Femur (tissue), 1 donor: ENCODE measurements around the gene ISG15.

Experiments
- DNase-seq: peaks from one replicate; pipeline ENCODE4 v3.0.0-alpha.2; 2017

The ISG15 gene

DNA sequence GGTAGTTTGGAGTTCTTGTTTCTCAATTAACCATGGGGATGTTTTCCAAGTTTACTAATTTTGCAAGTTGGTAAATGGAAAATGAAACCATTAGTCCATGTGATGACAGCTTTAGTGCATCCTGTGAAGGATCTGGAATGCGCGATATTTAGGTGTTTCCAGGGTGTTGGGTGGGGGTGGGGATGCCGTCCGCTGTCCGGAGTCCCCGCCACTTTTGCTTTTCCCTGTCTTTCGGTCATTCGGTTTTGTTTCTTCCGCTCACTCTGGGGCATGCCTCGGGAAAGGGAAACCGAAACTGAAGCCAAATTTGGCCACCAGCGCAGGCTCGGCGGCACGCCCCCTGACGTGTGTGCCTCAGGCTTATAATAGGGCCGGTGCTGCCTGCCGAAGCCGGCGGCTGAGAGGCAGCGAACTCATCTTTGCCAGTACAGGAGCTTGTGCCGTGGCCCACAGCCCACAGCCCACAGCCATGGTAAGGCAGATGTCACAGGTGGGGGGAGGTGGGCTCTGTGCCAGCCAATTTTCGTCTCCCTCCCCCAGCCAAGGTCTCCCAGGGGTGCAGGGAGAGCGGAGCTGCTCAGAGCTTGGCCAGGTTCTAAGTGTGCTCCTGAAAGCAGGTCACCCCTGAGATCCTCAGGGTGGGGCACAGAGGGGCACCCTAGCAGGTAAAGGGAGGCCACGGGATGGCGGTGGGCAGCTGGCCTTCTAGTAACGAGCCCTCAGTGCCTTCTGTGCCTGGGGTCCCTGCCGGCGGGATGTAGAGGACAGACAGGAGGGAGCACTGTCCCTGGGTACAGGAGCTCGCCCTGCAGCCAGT lies at the start of gene ISG15:
Gene ISG15, plus strand, starts transcription at position 393 of the 817 bp plus-strand sequence. Its CDS starts 77 bp downstream, at position 470.
- peak; percentile 95 for DNase-seq

DNA sequence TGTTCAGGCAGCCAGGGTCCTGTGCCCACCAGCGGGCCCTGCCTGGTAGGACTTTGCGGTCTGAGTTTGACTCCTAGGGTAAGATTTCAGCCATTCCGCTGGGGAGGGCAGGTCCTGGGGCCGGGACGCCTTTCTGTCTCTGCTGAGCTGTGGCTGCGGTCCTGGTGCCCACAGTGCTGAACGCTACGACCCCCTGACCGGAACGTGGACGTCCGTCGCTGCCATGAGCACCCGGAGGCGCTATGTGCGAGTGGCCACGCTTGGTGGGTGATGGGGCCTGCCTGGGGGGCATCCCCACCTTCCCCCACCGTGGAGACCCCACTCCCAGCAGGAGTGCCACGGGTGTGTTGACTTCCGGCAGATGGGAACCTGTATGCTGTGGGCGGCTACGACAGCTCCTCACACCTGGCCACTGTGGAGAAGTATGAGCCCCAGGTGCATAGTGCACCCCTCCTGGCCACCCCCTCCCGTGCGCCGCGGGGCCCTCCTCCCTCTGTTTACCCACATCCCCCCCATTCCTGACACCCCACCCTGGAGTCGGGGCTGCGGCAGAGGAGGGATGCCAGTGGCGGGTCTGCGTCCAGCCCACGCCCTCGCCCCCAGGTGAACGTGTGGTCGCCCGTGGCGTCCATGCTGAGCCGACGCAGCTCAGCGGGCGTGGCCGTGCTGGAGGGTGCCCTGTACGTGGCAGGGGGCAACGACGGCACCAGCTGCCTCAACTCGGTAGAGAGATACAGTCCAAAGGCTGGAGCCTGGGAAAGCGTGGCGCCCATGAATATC lies 49.4 kb upstream of the ISG15 start:
- DNase-seq, result no peak

- DNase-seq, result no peak
Measured at GRCh38 chr1:964691-965525, 48.4 kb upstream of the ISG15 start.

DNA sequence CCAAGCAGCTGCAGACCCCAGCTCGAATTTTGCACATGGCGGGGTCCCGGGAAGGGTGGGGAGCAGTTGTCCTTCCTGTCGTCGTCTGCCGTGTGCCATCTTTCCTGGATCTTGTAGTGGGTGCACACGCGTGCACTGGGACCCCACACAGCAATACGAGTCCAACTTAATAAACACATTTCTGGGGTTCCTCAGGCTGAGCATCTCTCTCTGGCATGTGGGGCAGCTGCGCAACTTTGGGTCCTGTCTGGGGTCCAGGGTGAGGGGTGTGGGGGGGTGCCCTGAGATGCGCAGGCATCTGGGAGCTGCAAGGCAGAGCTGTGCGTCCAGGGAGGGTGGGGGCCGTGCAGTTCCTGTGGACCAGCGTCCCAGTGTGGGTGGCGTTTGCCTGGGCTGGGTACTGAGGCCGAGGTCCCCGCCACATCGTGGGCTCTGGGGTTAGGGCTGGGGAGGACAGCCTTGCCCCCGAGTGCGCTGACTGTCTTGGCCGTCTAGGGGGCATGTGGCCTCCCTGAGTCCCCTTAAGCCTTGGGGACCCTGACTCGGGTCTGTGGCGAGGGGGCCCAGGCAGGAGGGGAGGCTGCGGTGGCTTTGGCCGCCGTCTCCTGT lies 47.7 kb upstream of the ISG15 start:
- DNase-seq, result no peak

DNA sequence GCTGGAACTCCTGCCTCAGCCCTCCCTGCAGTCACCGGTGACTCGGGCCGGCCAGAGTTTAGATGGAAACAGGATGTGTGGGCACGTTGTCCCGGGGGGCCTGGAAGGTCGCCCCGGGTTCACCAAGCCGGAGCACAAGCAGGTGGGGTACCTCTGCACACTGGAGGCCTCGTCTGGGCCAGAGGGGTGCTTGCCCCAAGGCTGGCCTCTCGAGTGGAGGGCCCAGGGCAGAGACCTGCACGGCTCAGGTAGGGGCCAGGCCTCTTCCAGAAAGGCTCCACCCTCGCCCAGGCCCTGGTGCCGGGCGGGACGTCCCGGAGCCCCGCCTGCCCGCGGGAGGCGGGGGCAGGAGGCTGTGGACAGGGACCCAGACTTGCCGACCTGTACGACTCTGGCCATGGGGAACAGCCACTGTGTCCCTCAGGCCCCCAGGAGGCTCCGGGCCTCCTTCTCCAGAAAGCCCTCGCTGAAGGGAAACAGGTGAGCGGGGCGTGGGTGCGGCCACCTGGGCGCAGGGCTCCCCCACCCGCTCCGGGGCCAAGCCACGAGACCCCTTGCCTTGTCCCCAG lies 47.1 kb upstream of the ISG15 start, which contains the start of gene PLEKHN1:
Gene PLEKHN1, plus strand, starts transcription at position 348 of the 569 bp plus-strand sequence. Its CDS starts 50 bp downstream, at position 398.
- no peak for DNase-seq

DNA sequence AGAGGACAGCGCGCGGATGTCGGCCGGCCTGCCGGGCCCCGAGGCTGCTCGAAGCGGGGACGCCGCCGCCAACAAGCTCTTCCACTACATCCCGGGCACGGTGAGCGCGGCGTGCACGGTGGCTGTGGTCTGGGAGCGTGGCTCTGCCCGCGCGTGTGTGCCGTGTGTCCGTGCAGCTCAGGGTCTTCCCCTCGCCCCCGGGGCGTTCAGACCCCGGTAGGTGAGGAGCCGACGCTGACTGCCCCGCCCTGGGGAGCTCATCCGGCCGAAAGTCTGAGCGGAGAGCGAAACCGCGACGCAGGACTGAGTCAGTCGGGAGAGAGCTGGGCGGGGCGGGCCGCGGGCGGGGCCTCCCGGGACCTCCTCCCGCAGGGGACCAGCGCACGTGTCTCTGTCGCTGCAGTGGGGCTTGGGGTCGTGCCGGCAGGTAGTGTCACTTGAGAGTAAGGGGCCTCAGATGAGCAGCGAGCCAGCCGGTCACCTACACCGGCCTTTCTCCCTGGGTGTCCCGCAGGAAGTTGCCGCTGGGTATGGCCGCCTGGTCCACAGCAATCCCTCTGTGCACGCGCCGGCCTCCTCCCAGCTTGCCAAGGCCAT lies 46.5 kb upstream of the ISG15 start:
- no peak for DNase-seq

DNA sequence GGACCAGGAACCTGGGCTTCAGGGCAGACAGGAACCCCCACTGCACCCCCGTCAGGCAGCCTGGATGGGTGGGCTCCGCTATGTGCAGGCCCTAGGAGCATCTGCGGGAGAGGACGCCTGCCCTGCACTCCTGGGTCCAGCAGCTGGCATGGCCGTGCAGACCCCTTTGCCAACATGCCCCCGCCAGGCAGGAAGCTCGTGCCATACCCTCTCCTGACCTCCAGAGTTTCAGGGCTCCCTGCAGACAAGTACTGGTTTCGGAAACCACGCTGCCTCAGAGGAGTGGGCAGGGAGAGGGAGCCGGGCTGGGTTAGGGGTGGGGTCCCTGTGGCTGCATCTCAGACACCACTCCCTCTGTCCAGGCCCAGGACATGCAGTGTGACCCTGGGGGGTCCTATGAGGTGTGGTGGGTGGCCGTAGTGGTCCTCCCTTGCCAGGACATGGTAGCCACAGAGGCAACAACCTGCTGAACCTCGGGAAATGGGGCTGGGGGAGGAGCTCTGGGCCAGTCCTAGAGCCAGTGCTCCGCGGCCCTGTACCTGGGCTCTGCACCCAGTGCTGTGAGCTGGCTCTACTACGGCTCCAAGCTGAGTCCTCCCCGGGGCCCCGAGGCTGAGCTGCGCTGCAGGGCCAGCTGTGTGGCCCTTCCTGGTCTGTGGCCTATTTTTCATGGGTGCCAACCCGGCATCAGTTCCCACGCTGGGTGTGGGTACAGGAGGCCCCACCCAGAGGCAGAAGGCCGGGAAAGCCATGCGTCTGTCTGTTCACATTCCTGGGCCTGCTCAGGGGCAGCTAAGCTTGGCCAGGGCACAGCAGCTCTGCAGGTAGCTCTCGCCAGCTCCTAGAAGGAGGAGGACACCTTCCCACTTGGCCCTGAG lies 45.6 kb upstream of the ISG15 start:
- DNase-seq, result no peak

DNA sequence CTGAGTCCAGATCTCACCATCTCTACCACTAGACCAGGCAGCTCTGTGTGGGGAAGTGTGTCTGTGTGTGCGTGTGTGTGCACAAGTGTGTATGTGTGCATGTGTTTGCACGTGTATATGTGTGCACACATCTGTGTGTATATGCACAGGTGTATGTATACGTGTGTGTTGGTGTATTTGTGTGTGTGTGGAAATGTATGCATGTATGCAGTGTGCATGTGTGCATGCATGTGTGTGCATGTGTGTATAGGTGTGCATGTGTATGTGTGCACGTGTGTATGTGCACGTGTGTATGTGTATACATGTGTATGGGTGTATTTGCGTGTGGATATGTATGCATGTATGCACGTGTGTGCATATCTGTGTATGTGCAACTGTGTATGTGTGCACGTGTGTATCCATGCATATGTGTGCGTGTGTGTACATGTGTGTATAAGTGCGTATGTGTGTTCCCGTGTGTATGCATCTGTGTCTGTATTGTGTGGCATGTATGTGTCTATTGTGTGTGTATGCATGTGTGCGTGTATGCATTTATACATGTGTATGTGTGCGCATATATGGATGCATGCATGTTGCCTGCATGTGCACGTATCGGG lies 43.9 kb upstream of the ISG15 start:
- DNase-seq, result no peak

GRCh38 chr1:970242-970972 lies 42.9 kb upstream of the ISG15 start:
- DNase-seq, result no peak

- DNase-seq, result no peak
Measured at GRCh38 chr1:970973-971730, 42.1 kb upstream of the ISG15 start.

- DNase-seq, result no peak
Measured at GRCh38 chr1:971751-972506, 41.4 kb upstream of the ISG15 start.

GRCh38 chr1:972726-973458 lies 40.4 kb upstream of the ISG15 start:
- DNase-seq, result no peak

- DNase-seq, result no peak
Measured at GRCh38 chr1:973459-974292, 39.6 kb upstream of the ISG15 start.

- DNase-seq, result no peak
Measured at GRCh38 chr1:974293-974640, 39.0 kb upstream of the ISG15 start.

DNA sequence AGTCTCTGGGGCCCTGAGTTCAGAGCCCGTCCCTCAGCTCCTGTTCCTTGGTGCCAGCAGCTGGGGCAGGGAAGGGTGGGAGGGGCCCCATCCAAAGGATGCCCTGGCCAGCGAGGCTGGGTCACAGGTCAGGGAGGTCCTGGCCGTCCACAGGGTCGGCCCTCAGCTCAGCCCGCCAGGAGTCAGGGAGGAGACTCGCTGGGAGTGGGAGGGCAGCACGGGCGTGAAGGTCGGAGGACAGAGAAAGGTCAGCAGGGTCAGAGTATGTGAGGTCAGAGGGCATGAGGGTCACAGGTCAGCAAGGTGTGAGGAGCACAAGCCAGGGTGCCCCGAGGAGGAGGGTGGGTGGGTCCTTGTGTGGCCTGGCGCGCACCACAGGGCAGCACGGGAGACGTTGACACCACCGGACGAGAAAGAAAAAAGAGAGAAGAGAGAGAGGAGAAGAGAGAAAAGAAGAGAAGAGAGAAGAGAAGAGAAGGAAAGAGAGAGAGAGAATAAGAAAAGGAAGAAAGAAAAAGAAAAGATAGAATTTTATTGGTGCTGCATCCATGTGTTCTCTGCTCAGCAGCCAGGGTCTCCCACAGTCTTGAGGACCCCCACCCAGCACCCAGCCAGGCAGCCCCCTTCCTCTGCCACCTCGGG lies 38.5 kb upstream of the ISG15 start:
- no peak for DNase-seq

GRCh38 chr1:975365-975764 lies 37.9 kb upstream of the ISG15 start:
- no peak for DNase-seq
